Natural killer cell (primary cell): ENCODE measurements around the gene SH3TC1. TPM values are rescaled to one million over a fixed set of nuclear protein-coding genes. Genes with fewer than 3 reads are reported as not detected.

ENCODE experiments used
- ATAC-seq, 3 donors: fragments of 150-1000 bp in 2 of 3; fragments of 200-7000 bp in 1 of 3; cut with Tn5 transposase; 1 replicate in 1 of 3; 2 replicates in 2 of 3; pipeline ENCODE4 v1.10.0; 2021; ENCODE audit warnings: mild to moderate bottlenecking in 2 of 3, moderate library complexity in 2 of 3
- DNase-seq, 2 donors: peaks; one replicate each; pipeline versions ENCODE4 v3.0.0 to v3.0.0-alpha.2; 2013 to 2021; ENCODE audit warnings: mixed read lengths in 1 of 2
- H3K27ac ChIP-seq: one replicate; pipeline ENCODE4 v1.5.1; 2013; ENCODE audit warnings: mild to moderate bottlenecking, low read length
- H3K27me3 ChIP-seq: one replicate; pipeline ENCODE4 v1.6.1; 2013; ENCODE audit warnings: low read length; ENCODE audit not compliant: control insufficient read depth, insufficient read depth
- H3K36me3 ChIP-seq: one replicate; pipeline ENCODE4 v1.6.1; 2013; ENCODE audit warnings: low read length; ENCODE audit not compliant: control insufficient read depth, insufficient read depth
- H3K4me1 ChIP-seq: one replicate; pipeline ENCODE4 v1.6.1; 2013; ENCODE audit warnings: low read length; ENCODE audit not compliant: control insufficient read depth, insufficient read depth
- H3K4me3 ChIP-seq: one replicate; pipeline ENCODE4 v1.5.1; 2013; ENCODE audit warnings: low read length
- H3K9me3 ChIP-seq: one replicate; pipeline ENCODE4 v1.6.1; 2013; ENCODE audit warnings: low read length; ENCODE audit not compliant: control insufficient read depth, insufficient read depth
- H3K27ac Mint-ChIP-seq, 2 donors: one replicate each; pipeline ENCODE4 v1.8.0; 2022; ENCODE audit warnings: mild to moderate bottlenecking in 2 of 2, mixed read lengths in 2 of 2, moderate library complexity in 1 of 2
- H3K27me3 Mint-ChIP-seq, 2 donors: one replicate each; pipeline ENCODE4 v1.8.0; 2022; ENCODE audit warnings: low read depth in 2 of 2, mixed read lengths in 2 of 2
- H3K36me3 Mint-ChIP-seq: one replicate; pipeline ENCODE4 v1.8.0; 2022; ENCODE audit warnings: mixed read lengths
- H3K4me1 Mint-ChIP-seq, 2 donors: one replicate each; pipeline ENCODE4 v1.8.0; 2022; ENCODE audit warnings: mixed read lengths in 2 of 2
- H3K4me3 Mint-ChIP-seq: one replicate; pipeline ENCODE4 v1.8.0; 2022; ENCODE audit warnings: mild to moderate bottlenecking, moderate library complexity, mixed read lengths
- H3K9me3 Mint-ChIP-seq, 2 donors: one replicate each; pipeline ENCODE4 v1.8.0; 2022; ENCODE audit warnings: mixed read lengths in 2 of 2
- CTCF ChIP-seq: fragments of 200-600 bp; IDR thresholded peaks from one replicate; pipeline ENCODE4 v1.8.0; 2022; ENCODE audit warnings: antibody characterized with exemption
- WGBS: methylation state at CpG from one replicate; pipeline ENCODE4 v1.1.7; 2013; ENCODE audit warnings: missing lambda C conversion rate; ENCODE audit not compliant: insufficient coverage; 5-methylcytosine and 5-hydroxymethylcytosine counted together
- intact Hi-C: fragments of 100-400 bp; cut with micrococcal nuclease; formaldehyde crosslinking; loops from one replicate; pipeline ENCODE4 v1.14.2; 2022
- total RNA-seq, 4 donors: library from RNA; stranded (reverse); fragments of 120-200 nt in 1 of 4; gene quantifications; one replicate each; pipeline versions ENCODE4 v1.2.3 to v1.2.4, GENCODE V29; 2013 to 2022

The SH3TC1 gene
- total RNA-seq, 3 donors from 2014 or later (not counting 1 experiment from before 2014, with no cell fraction given): 50.1 to 61.7 (median 54.9) TPM

- 92% methylated on average over 21 of the region's 21 CpGs for whole genome bisulfite sequencing
- H3K27me3 Mint-ChIP-seq: peaks cover 15 to 18% of the 10 kb centered on the region in 2 donors
- no peak for DNase-seq
These were observed 75.1 kb downstream of the SH3TC1 start for GRCh38 chr4:8274066-8274652.

GRCh38 chr4:8274765-8275547, 75.9 kb downstream of the SH3TC1 start:
- intact Hi-C loops: no loop called here
- Mint-ChIP-seq H3K9me3 (no peaks in the 10 kb centered on the region), H3K4me3 (no peak overlapping the region), H3K27me3 (peaks cover 14 to 17% of the 10 kb centered on the region in 2 donors), H3K4me1 (peaks cover 0 to 8% of the 10 kb centered on the region in 2 donors), H3K36me3 (no peaks in the 10 kb centered on the region), H3K27ac (no peak overlapping the region)
- no peak for DNase-seq
- Histone ChIP-seq H3K36me3 (no peaks in the 10 kb centered on the region), H3K27me3 (no peaks in the 10 kb centered on the region), H3K9me3 (no peaks in the 10 kb centered on the region), H3K4me1 (peaks cover 9% of the 10 kb centered on the region), H3K27ac (no peak overlapping the region), H3K4me3 (no peak overlapping the region)
- ATAC-seq: no peak
- no peak for TF ChIP-seq CTCF
- 64% methylated on average over 19 of the region's 19 CpGs for WGBS

More at GRCh38 chr4:8274066-8274652, 75.1 kb downstream of the SH3TC1 start:
- no peaks in the 10 kb centered on the region for H3K9me3 Mint-ChIP-seq
- no peaks in the 10 kb centered on the region for H3K9me3 ChIP-seq
- H3K36me3 Mint-ChIP-seq: no peaks in the 10 kb centered on the region
- no peak overlapping the region for H3K4me3 Mint-ChIP-seq
- no peaks in the 10 kb centered on the region for H3K36me3 ChIP-seq
- ATAC-seq: no peak
- H3K27me3 ChIP-seq: peaks cover 2% of the 10 kb centered on the region
- no peak overlapping the region for H3K4me3 ChIP-seq
- no peak overlapping the region for H3K27ac ChIP-seq
- H3K4me1 ChIP-seq: peaks cover 6% of the 10 kb centered on the region
- peaks cover 0 to 5% of the 10 kb centered on the region in 2 donors for H3K4me1 Mint-ChIP-seq
- no peak for TF ChIP-seq CTCF
- H3K27ac Mint-ChIP-seq: no peak overlapping the region
- intact Hi-C loops: no loop called here

GRCh38 chr4:8275548-8275910, 76.4 kb downstream of the SH3TC1 start:
- WGBS: 72% methylated on average over 4 of the region's 4 CpGs

More at GRCh38 chr4:8275548-8275910, 76.4 kb downstream of the SH3TC1 start:
- no peaks in the 10 kb centered on the region for H3K9me3 Mint-ChIP-seq
- H3K4me3 ChIP-seq: no peak overlapping the region
- H3K9me3 ChIP-seq: no peaks in the 10 kb centered on the region
- intact Hi-C loops: no loop called here
- H3K36me3 Mint-ChIP-seq: no peaks in the 10 kb centered on the region
- H3K27me3 Mint-ChIP-seq: peaks cover 11 to 15% of the 10 kb centered on the region in 2 donors
- ATAC-seq (no peak), DNase-seq (no peak)
- H3K4me3 Mint-ChIP-seq: no peak overlapping the region
- no peaks in the 10 kb centered on the region for H3K36me3 ChIP-seq
- H3K4me1 ChIP-seq: peaks cover 9% of the 10 kb centered on the region
- no peak overlapping the region for H3K27ac Mint-ChIP-seq
- peaks cover 0 to 8% of the 10 kb centered on the region in 2 donors for H3K4me1 Mint-ChIP-seq
- no peaks in the 10 kb centered on the region for H3K27me3 ChIP-seq
- no peak overlapping the region for H3K27ac ChIP-seq
- no peak for TF ChIP-seq CTCF
